Superior temporal gyrus (tissue), 1 donor: ENCODE measurements around the gene FCAMR.

Experiments
- DNase-seq: peaks from one replicate; pipeline ENCODE4 v3.0.0-alpha.2; 2016; ENCODE audit errors: extremely low spot score

FCAMR gene, protein sequence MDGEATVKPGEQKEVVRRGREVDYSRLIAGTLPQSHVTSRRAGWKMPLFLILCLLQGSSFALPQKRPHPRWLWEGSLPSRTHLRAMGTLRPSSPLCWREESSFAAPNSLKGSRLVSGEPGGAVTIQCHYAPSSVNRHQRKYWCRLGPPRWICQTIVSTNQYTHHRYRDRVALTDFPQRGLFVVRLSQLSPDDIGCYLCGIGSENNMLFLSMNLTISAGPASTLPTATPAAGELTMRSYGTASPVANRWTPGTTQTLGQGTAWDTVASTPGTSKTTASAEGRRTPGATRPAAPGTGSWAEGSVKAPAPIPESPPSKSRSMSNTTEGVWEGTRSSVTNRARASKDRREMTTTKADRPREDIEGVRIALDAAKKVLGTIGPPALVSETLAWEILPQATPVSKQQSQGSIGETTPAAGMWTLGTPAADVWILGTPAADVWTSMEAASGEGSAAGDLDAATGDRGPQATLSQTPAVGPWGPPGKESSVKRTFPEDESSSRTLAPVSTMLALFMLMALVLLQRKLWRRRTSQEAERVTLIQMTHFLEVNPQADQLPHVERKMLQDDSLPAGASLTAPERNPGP

DNA sequence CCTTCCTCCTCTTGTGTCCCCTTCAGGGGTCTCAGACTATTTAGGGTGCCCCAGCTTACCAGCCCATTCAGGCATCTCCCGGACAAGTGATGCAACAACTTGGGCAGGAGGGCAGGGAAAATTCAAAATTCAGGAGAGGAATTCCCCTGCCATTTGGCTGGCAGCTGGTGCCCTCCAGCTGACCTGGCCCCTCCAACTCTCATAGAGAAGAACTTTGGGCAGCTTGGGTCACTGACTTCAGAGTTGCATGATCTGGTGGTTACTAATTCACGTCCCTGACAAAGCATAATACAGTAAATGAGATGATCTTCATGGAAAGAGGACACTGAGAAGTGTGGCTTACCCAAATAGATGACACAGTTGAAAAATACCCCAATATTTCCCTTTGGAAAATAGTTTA, at the start of gene FCAMR:
Gene FCAMR (minus strand): TSS at position 15 of the 400 bp plus-strand sequence. CDS start 335 bp downstream, outside the sequence.
- DNase-seq = no peak

DNA sequence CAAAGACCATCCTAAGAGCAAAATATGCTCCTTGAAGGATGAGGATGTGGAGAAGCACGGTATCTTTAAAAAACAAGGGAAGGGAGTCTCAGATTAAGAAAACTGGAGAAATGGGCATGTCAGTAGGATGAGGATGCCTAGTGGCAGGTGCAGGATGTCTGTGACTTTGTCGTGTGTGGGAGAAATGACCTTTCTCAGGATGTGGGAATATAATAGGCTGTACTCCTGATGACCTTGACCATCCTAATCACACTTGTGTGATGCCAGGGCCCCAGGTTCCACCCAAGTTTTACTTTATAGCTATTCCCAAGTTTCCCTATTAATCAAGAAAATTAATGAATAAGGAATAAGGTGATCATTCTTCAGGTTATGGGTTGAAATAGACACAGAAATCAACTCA, 49.4 kb upstream of the FCAMR start:
- DNase-seq = no peak

DNA sequence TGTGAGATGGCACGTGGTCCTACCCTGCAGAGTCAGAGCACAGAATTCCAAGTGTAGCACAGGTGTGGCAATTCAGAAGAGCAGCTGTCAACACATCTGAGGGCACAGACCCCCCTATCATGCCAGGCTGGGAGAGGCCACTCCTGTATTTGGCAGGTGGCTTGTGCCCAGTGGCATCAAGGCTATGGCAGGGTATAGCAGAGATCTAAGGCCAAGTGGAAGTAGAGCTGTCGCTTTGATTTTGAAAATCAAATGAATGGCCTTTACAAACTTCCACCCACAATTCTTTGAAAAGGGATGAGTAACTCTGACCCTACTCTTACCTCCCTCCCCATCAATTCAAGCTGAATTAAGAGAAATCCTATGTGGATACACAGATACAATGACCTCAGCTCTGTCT, 48.9 kb upstream of the FCAMR start:
- DNase-seq = no peak

DNA sequence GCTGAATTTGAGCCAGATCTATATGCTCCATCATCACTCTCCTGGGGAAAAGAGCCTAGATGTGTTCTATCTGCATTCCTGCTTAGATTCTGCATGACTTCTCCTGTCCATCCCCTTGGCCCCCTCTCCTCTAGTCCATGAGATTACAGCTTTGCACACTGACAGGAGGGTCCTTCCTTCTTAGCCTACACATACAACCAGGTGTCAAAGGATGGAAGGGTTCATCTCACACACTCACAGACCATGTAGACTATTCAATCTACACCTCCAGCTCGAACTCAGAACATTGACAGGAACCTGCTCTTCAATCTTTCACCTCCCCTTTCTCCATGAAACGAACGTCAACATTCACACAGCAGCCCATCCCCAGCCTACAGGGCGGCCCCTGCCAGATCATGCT, 48.4 kb upstream of the FCAMR start:
- no peak for DNase-seq

DNA sequence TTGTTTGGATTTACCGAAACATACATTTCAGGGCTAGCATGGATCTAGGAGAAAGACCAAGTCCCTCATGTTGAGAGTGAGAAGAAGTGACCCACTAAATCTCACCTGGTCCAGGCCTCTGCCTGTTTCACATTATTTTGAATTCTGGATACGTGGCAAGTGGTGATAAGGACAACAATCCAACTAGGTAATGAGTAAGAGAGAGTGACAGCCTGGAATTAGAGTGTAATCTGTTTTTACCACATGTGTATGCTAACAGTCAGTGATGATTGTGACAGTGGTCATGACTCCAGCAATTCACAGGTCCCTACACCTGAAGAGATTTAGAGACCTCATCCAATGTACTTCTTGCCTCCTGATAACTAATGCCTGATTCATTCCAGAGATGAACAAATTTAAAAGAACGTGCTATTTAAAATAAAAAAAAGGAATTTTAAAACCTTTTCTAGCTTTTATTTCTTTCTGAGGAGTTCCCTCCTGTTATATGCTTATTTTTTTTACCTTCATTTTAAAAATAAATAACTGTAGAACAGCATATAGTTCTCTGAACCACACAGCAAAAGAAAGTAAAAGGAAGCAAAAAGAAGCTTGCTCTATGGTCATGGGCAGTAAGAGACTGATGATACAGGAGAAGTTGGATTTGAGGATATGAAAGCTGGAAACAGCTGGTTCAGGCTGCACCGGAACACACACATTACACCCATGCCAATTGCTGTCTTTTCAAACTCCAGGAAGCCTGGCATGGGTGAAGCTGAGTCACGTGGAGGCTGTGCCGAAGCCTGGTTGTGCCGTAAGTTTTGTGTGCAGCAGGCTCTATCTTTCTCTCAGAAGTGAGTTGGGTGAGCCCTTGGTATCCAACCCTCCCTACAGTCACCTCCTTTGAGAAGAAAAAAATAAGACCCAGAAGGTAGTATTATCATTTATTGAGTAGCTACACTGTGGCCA, 47.6 kb upstream of the FCAMR start:
- DNase-seq = no peak

DNA sequence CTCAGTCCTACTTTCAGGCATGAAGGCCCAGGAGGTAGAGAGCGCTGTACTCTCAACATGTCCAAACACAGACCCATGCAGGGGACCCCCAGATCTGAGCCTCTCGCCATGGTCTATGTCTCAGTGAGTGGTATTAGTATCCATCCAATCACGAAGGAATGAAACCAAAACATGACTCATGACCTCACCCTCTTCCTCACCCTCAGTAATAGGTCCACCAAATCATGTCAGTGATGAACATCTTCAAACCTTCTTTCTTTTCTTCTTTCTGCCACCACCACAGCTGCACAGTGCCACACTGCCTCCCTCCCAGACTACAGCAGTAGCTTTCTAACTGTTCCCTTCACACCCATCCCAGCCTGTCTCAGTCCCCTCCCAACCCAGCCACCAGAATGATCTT, 45.5 kb upstream of the FCAMR start:
- DNase-seq = no peak

DNA sequence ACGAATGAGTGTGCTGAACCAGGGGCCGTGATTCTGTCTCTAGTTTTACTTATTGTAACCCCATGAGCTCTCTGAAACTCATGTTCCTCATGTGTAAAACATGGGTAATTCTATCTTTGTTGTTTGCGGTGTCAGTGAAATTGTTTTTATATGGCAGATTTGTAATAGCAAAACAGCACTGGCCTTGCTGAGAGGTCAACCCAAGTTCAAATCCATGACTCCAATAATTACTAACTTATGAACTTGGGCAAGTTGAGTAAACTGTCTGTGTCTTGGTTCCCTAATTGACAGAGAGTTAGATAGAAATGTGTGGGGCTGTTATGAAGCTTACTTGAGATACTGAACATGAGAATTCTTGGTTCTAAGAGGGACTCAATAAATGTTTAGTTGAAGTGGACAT, 44.5 kb upstream of the FCAMR start:
- no peak for DNase-seq

DNA sequence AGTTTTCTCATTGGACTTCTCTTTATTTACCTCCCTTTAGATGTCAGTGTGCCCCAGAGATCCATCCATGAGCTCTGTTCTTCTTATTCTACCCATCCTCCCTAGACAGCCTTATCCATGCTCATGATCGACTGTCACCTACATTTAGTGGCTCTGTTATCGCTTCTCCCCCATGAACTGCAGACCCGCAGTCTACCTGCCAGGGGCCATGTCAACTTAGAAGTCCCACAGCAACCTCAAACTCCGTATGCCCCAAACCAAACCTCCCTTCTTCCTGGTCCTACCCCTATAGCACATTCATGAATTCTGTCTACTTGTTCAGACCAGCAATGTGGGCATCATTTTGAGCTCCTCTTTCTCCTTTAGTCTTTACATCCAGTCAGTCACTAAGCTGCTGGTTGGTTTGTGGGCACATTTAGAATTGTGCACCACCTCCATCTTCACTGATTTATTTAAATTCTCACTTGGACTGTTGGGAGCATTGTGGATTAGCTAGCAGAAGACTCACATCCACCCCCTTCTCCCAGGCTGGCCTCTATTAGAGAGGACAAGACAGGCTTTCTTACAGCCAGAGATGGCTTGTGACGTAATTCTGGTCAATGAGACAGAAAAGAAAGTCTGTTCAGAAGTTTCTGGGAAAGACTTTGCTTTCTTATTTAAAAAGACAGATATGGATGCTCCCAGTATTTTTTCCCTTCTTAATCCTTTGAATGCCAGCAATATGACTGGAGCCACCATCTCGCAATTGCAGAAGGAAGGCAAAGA, 43.2 kb upstream of the FCAMR start:
- DNase-seq = no peak

DNA sequence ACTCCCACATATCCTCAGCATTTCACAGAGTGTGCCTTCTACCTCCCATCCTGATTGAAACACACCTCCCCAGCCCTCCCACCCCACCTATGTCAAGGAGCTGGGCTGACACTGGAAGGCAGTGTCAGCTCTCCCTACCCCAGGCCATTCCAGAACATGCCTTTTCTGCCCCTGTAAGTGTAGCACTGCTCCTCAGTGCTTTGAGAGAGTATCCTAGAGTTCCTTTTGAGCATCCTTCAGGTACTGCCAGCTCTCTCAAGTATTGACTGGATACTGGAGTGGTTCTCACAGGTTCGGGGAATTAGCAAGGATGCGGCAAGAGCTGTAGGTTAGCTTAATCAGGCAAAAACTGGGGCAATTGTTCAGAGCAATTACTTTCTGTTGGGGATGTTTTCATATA, 40.5 kb upstream of the FCAMR start:
- no peak for DNase-seq

DNA sequence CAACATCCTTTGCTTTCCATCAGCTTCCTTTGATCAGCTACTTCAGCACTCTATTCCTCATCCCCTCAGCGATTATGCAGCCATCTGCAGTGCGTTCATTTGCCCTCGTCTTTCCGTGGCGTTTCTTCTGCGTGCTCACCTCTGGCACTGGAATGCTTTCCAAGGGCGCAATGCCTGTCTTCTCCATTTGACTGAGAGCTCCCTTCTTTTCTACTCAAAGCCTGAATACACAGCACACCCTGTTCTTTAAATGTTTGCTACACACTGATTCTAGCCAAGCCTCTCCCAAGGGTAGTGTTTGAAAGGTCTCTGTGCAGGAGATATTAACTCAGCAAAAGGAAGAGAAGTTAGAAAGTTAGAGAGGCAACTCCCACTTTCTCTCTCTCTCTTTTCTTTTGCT, 39.7 kb upstream of the FCAMR start:
- DNase-seq = no peak

DNA sequence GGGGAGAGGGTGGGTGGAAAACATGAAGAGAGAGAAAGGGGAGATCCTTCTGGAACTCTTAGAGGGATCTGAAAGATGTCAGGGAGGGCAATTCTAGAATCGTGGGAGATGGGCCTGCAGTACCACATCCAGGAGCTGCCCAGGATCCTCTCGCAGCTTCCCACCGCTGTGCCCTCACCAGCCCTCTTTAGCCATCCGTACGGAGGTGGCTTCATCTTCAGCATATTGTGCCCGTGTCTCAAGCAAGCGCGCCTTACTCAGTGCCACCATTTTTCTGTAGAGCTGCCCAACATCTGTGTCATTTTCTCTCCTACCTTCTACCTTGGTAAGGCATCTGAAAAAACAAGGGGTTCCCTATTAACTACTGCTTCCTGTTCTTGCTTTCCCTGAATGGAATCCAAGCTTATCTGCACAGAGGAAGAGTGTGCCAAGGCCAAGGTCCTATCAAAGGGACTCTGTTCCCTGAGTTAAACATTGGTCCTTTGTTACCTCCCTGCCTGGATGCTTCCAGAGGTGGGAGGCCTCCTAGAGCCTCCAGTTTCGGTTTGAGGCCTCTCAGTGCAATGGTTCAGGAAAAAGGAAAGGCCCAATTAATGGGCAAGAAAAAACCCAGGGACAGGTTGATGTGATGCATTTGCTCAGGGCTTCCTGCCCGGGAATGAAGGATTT, 39.1 kb upstream of the FCAMR start:
- DNase-seq = no peak

DNA sequence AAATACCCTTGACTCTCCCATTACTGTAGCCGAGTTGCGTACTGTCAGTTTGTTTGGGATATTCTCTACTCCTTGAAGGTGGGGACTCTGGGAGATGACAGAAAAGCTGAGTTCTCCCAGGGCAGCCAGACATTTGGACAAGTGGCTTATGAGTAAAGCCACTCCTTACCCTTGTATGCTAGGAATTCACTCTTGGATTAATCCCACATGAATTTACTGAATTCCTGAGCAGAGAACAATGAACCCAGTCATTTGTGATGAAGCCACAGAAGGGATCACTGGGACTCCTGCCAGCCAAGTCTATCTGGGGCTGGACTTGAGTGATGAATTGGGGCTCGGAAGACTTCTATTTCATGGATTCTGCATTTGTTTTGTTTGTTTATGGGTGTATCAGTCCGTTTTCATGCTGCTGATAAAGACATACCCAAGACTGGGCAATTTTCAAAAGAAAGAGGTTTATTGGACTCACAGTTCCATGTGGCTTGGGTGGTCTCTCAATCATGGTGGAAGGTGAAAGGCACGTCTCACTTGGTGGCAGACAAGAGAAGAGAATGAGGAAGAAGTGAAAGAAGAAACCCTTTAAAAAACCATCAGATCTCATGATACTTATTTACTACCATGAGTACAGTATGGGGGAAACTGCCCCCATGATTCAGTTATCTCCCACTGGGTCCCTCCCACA, 37.2 kb upstream of the FCAMR start:
- no peak for DNase-seq

DNA sequence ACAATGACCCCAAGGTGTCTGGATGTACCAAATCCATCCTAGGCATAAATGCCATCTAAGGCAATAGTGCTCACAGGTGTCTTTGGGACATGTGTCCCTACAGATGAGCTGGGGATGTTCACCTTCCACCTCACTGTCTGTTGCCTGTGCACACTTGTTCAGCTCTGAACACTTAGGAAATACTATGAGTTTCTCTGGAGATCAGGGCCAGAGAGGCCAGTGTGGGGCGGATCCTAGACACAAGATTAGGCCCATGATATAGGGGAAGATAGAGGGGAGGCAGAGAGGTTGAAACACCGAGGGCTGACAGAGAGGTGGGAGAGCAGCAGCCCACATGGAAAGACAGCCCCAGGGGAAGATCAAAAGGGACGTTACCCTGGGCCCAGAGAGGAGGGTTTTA, 36.7 kb upstream of the FCAMR start:
- no peak for DNase-seq

DNA sequence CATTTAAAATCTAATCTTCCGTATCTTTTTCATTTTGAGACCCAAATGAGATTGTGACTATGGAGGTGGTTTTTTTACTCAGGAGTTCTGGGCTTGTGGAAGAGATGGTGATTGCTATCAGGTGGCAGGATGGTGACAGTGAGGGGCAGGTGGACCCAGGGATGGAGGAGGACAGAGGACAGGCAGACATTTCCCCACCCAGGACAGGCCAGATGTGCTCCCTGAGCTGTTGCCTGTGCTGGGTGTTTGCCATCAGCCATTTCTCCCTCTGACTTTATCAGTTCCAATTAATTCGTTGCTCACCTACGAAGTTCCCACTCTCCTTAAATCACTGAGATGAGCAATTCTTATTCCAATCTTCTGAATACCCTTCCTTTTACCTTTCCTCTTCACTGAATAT, 35.8 kb upstream of the FCAMR start:
- no peak for DNase-seq

DNA sequence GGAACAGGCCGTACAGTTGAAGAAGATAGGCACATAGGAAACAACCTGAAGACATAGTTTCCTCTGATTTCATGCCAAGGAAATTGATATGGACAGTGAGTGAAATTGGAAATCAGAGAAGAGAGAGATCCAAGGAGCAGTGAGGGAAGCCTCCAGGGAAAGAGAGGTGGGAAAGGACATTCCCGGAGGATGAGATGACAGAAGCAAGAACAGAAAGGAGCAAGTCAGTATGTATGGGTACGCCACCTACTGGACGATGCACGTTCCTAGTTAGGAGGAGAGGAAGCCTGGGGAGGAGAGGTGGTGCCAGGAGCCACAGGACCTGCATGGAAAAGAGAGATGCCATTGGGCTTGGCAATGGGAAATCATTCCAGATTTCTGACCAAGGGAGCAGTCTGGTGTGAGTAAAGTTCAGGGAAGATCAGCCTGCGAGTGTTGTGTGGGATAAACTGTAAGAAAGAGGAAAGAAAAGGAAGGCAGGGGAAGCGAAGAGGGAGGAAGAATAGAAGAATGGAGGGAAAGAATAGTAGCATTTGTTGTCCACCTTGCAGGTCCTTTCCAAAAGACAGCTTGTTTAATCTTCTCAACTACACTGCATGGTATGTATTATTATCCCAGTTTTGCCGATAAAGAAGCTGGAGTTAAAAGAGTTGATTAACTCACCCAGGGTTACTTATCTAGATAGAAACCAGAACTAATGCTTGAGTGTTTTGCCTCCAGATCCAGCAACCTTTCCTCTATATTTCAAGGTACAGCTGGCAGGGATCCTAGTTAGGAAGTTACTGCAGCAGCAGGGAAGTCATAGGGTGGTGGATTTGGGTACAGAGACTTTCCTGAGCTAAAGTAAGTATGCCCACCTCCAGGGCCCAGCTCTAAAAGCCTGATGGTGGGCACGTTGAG, 34.9 kb upstream of the FCAMR start:
- peak; percentile 68 for DNase-seq

DNA sequence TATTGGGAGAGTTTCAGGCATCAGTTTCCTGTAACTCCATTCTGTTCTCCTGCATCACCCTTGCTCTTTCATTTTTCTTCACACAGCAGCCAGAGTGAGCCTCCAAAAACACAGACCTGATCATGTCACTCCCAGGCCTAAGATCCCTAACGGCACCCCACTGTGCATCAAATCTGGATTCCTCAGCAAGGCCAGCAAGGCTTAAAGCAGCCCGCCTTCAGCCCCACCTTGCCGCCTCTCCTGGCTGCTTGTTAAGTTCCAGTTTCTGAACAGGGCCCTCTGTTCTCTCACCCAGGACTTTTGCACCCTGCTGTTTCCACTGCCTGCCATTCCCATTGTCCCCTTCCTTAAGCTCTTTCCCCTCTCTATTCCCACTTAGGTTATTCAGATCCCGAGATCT, 33.0 kb upstream of the FCAMR start:
- DNase-seq = no peak

DNA sequence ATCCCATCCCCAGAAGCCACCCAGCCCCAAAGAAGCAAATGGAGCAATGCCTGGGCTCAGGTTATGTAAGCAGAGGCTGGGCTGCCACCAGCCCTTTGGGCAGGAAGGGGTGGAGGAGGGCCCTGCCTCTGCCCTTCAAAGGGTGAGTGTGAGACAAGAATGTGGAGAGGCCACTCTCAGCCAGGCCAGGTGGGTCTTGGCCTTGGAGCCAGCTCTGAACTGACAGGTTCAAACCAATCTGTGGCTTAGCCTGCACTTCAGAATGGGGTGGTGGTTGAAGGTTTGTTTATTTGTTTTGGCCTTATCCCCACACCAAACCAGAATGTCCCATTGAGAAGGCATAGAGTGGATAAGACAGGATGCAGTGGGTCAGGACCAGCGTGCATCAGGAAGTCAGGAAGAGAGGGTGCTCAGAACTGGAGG, 32.5 kb upstream of the FCAMR start:
- no peak for DNase-seq

DNA sequence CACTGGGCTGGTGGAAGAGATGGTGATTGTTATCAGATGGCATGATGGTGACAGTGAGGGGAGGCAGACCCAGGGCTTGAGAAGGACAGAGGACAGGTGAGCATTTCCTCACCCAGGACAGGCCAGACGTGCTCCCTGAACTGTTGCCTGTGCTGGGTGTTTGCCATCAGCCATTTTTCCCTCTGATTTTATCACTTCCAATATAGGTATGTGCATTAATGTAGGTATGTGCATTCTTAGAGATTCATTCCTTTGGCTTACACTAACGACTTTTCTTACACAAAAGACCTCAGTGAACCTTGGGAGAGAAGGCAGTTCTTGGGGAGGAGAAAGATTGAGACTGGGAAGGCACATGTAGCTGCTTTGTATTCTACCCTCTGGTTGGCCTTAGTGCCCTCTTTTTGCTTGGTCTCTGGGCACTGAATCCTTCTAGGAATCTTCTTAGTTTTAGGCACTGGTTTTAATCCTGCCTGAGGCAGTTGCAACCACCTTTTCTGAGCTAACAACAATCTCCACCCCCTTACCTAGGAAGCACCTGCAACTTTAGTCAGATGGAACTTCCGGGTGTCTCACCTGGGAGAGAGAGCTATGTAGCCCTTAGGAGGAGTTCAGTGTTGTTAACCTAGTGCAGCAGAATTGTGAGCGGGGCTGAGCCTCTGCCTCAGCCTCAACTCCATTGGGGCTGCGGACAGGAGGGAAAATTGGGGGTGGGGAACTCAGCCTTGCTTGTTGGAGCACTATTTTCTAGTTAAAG, 31.4 kb upstream of the FCAMR start:
- no peak for DNase-seq
